Tibial nerve (tissue), 4 donors: ENCODE measurements around the gene GHR. TPM values are rescaled to one million over a fixed set of nuclear protein-coding genes. Genes with fewer than 3 reads are reported as not detected.

Experiments
- DNase-seq, 2 donors: peaks; one replicate each; pipeline ENCODE4 v3.0.0-alpha.2; 2019; ENCODE audit warnings: low spot score in 2 of 2
- H3K27ac ChIP-seq, 4 donors: fragments of 200-600 bp; sonication (generic) in 3 of 4; one replicate each; pipeline ENCODE4 v1.5.1; 2017 to 2019; ENCODE audit warnings: mild to moderate bottlenecking in 1 of 4
- H3K27me3 ChIP-seq, 2 donors: fragments of 200-600 bp; sonication (generic) in 1 of 2; one replicate each; pipeline versions ENCODE4 v1.5.1 to v1.6.0; 2017 to 2019
- H3K36me3 ChIP-seq, 3 donors: fragments of 200-600 bp; sonication (generic); one replicate each; pipeline ENCODE4 v1.5.1; 2018 to 2019
- H3K4me1 ChIP-seq, 4 donors: fragments of 200-600 bp; sonication (generic) in 3 of 4; one replicate each; pipeline ENCODE4 v1.5.1; 2017 to 2019
- H3K4me3 ChIP-seq, 4 donors: fragments of 200-600 bp; sonication (generic) in 3 of 4; one replicate each; pipeline ENCODE4 v1.5.1; 2017 to 2019; ENCODE audit warnings: mild to moderate bottlenecking in 1 of 4, moderate library complexity in 1 of 4
- H3K9me3 ChIP-seq, 4 donors: fragments of 200-600 bp; sonication (generic) in 3 of 4; one replicate each; pipeline ENCODE4 v1.5.1; 2017 to 2019
- EP300 ChIP-seq, 2 donors: sonication (generic); formaldehyde crosslinking; IDR thresholded peaks; one replicate each; pipeline ENCODE4 v1.6.1; 2017; ENCODE audit warnings: antibody characterized with exemption in 2 of 2, mild to moderate bottlenecking in 1 of 2
- POLR2A ChIP-seq, 2 donors: fragments of 450-650 bp; IDR thresholded peaks; one replicate each; pipeline ENCODE4 v1.6.1; 2017; ENCODE audit warnings: antibody characterized with exemption in 2 of 2, mild to moderate bottlenecking in 2 of 2, moderate library complexity in 2 of 2
- WGBS, 2 donors: methylation state at CpG; one replicate each; pipeline ENCODE4 v1.1.5; 2018; 5-methylcytosine and 5-hydroxymethylcytosine counted together
- total RNA-seq, 4 donors: library from RNA; depleted of rRNA; stranded (reverse); fragments of >200 nt; gene quantifications; one replicate each; pipeline ENCODE4 v1.1.0, GENCODE V29; 2016
- TF ChIP-seq, protein P1 (sequence below), 5 experiments: fragments of 200-600 bp in 3 of 5; fragments of 450-650 bp in 2 of 5; sonication (generic) in 3 of 5; IDR thresholded peaks; one replicate each; pipeline ENCODE4 v1.5.1; 2016 to 2019; ENCODE audit warnings: antibody characterized with exemption in 5 of 5, mild to moderate bottlenecking in 3 of 5, moderate library complexity in 2 of 5

GHR gene
- total RNA-seq, 4 donors from 2014 or later: 30.2 to 39.6 (median 39.2) TPM

DNA sequence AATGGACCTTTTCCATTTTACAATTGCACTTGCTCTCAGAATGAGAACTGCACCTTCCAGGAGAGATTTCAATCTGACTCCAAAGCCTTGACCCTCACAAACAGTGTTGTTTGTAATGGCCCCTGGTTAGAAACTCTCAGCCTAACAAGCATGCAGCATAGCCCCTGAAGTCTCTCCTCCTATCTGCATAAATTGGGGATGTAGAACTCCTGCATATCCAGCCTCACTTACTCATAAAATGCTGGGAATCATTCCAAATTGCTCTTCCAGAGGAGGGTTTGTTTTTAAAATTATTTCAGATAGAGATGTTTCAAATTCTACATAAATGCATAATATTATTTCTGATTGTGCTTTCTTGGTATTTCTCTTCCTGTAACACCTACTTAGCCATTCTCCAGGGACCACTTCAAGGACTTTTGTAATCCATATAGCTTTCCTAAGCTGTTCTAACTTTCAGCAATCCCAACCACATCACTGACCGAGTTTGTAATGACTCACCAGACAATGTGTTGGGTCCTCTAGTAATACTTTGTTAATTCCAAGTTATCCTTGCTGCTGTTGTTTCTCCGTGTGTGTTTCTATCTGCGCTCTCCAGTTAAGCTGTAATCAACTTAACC is 189.6 kb downstream of the GHR start:
- TF ChIP-seq, protein P1, sequence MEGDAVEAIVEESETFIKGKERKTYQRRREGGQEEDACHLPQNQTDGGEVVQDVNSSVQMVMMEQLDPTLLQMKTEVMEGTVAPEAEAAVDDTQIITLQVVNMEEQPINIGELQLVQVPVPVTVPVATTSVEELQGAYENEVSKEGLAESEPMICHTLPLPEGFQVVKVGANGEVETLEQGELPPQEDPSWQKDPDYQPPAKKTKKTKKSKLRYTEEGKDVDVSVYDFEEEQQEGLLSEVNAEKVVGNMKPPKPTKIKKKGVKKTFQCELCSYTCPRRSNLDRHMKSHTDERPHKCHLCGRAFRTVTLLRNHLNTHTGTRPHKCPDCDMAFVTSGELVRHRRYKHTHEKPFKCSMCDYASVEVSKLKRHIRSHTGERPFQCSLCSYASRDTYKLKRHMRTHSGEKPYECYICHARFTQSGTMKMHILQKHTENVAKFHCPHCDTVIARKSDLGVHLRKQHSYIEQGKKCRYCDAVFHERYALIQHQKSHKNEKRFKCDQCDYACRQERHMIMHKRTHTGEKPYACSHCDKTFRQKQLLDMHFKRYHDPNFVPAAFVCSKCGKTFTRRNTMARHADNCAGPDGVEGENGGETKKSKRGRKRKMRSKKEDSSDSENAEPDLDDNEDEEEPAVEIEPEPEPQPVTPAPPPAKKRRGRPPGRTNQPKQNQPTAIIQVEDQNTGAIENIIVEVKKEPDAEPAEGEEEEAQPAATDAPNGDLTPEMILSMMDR (IDR thresholded peaks at IDR 0.05): no peak
- TF ChIP-seq POLR2A (IDR thresholded peaks at IDR 0.05): no peak
- Histone ChIP-seq H3K9me3 (no peaks in the 10 kb centered on the region), H3K4me3 (no peak overlapping the region), H3K27ac (no peak overlapping the region), H3K27me3 (no peaks in the 10 kb centered on the region), H3K4me1 (no peaks in the 10 kb centered on the region), H3K36me3 (no peaks in the 10 kb centered on the region)
- 66 to 70% methylated on average over 3 of the region's 3 CpGs for WGBS, 2 donors
- DNase-seq: no peak

DNA sequence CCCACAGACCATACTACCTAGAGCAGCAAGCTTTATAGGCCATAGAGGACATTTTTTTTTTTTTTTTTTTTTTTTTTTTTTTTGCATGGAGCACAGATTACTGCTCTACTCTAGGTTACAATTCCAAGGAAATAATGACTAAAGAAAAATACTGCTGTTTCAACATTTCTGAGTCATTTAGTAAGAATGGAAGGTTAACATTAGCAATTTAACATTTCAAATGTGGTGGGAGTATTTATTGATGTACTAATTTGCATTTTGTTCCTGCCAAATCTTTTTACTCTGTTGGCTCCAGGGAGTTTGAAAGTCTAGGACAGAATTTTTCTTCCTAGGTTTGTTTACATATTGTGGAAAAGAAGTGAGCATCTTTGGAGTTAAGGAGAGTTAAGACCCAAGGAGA is 191.3 kb downstream of the GHR start:
- no peaks in the 10 kb centered on the region for H3K27me3 ChIP-seq
- TF ChIP-seq, protein P1 (IDR thresholded peaks at IDR 0.05): no peak
- TF ChIP-seq EP300 (IDR thresholded peaks at IDR 0.05) (no peak), POLR2A (IDR thresholded peaks at IDR 0.05) (no peak)
- no peak for DNase-seq

DNA sequence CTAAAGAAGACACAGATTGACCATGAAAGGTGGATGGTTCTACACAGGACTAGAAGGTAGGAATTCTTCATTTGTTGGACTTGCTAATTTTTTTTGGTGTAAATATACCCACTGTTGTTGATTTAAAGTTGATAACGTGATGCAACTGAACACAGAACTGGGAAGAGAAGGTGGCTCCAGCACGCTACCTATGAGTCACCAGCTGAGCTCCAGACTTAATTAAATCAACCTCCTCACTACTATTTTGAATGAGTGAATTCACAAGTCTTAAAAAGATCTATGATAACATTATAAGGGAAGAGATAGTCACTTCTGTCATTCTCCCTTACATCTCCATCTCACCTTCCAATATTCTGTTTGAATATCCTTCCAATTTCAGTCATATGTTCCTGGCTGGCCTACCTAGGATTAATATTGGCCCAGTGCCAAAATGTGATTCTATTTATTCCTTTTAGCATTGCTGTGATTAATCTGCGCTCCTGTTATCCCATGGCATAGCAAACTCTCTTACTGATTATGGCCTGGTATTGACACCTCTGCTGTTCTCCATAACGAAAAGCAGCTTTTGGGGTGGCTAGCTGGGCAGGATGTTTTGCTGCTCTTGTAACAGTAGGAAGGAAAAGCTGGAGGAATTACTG is 197.5 kb downstream of the GHR start:
- WGBS, 2 donors: 84 to 87% methylated on average over 4 of the region's 4 CpGs
- no peaks in the 10 kb centered on the region for H3K9me3 ChIP-seq
- no peak overlapping the region for H3K27ac ChIP-seq
- no peaks in the 10 kb centered on the region for H3K27me3 ChIP-seq
- H3K4me1 ChIP-seq: peaks cover 0 to 18% (median 9%) of the 10 kb centered on the region in 4 donors
- no peaks in the 10 kb centered on the region for H3K36me3 ChIP-seq
- TF ChIP-seq POLR2A (IDR thresholded peaks at IDR 0.05) (no peak), EP300 (IDR thresholded peaks at IDR 0.05) (no peak)
- TF ChIP-seq, protein P1 (IDR thresholded peaks at IDR 0.05): no peak
- no peak for DNase-seq
- H3K4me3 ChIP-seq: no peak overlapping the region

More for the DNA sequence above, 191.3 kb downstream of the GHR start:
- Histone ChIP-seq H3K36me3 (no peaks in the 10 kb centered on the region), H3K4me1 (no peaks in the 10 kb centered on the region), H3K9me3 (no peaks in the 10 kb centered on the region), H3K27ac (no peak overlapping the region), H3K4me3 (no peak overlapping the region)

DNA sequence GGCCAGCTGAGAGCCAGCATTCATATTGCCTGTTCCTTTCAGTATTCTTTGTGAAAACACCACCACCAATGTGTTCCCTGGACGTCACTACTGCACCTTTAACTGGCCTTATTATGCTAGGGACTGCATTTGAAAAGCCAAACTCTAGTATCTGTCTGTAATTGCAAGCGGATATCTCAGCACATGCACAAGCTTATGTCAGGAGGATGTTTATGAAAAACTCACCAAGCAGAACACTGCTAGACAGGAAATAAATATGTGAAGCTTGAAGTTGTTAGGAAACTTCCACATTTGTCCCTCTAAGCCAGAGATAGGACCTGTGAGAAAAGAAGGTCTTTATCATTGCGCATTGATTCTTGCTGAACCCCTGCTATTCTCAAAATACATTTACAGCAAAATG is 198.0 kb downstream of the GHR start:
- Histone ChIP-seq H3K9me3 (no peaks in the 10 kb centered on the region), H3K4me3 (no peak overlapping the region), H3K27me3 (no peaks in the 10 kb centered on the region), H3K4me1 (peaks cover 0 to 18% (median 9%) of the 10 kb centered on the region in 4 donors), H3K36me3 (no peaks in the 10 kb centered on the region), H3K27ac (no peak overlapping the region)
- DNase-seq: no peak
- 64 to 73% methylated on average over 3 of the region's 3 CpGs for WGBS, 2 donors
- TF ChIP-seq EP300 (IDR thresholded peaks at IDR 0.05): no peak
- TF ChIP-seq, protein P1 (IDR thresholded peaks at IDR 0.05): no peak
- TF ChIP-seq POLR2A (IDR thresholded peaks at IDR 0.05): no peak

DNA sequence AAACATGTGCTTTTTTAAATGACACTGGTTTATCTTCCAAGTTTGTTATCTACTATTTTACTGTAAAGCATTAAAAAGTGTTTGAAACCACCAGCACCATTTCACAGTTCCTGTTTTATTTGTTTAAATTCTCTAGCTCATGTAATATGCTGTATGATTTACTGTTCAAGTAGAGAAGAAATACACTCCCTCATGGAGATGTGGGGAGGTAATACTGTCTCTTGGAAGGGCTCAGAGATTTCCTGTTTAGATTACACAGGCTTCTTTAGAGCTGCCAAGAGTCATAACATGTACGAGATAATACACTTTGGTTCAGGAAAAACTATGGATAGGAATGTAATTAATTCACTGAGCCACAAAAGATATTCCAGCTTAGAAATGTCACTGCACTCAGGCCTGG is 198.4 kb downstream of the GHR start:
- Histone ChIP-seq H3K4me1 (peaks cover 0 to 18% (median 9%) of the 10 kb centered on the region in 4 donors), H3K27me3 (no peaks in the 10 kb centered on the region), H3K36me3 (no peaks in the 10 kb centered on the region), H3K4me3 (no peak overlapping the region), H3K9me3 (no peaks in the 10 kb centered on the region), H3K27ac (no peak overlapping the region)
- DNase-seq: no peak
- TF ChIP-seq, protein P1 (IDR thresholded peaks at IDR 0.05): no peak
- no peak for TF ChIP-seq EP300 (IDR thresholded peaks at IDR 0.05)
- no peak for TF ChIP-seq POLR2A (IDR thresholded peaks at IDR 0.05)
- WGBS, 2 donors: 4 to 17% methylated on average over 1 of the region's 1 CpG
